Natural killer cell treated with Interleukin-12 subunit alpha and Interleukin-12 subunit beta and Interleukin-15 and Interleukin-18, amount 100 ng/mL, for 72 hours (primary cell): ENCODE data around the gene SLC6A5. TPM values are rescaled to one million over a fixed set of nuclear protein-coding genes. Genes with fewer than 3 reads are reported as not detected.
"Not testable (repeated sequence)": the region's sequence is repeated elsewhere in the genome, so short reads cannot be mapped to it uniquely, and the experiment has no call there.

ENCODE experiments used
- ATAC-seq, 2 donors: fragments of 150-1000 bp; cut with Tn5 transposase in 1 of 2; sonication (Bioruptor Pico), chemical (Tn5 transposase) in 1 of 2; 2 replicates each; pipeline ENCODE4 v1.10.0; 2021
- DNase-seq: peaks from one replicate; pipeline ENCODE4 v3.0.0; 2022; ENCODE audit warnings: low spot score
- H3K27ac Mint-ChIP-seq, 2 donors: 1 replicate in 1 of 2; 2 replicates in 1 of 2; pipeline ENCODE4 v1.8.0; 2022; ENCODE audit warnings: mixed read lengths in 2 of 2, mild to moderate bottlenecking in 1 of 2, moderate library complexity in 1 of 2
- H3K27me3 Mint-ChIP-seq, 2 donors: 1 replicate in 1 of 2; 2 replicates in 1 of 2; pipeline ENCODE4 v1.8.0; 2022; ENCODE audit warnings: mixed read lengths in 2 of 2
- H3K36me3 Mint-ChIP-seq: one replicate; pipeline ENCODE4 v1.8.0; 2022; ENCODE audit warnings: mixed read lengths
- H3K4me1 Mint-ChIP-seq, 2 donors: 1 replicate in 1 of 2; 2 replicates in 1 of 2; pipeline ENCODE4 v1.8.0; 2022; ENCODE audit warnings: low read depth in 2 of 2, mixed read lengths in 2 of 2, mild to moderate bottlenecking in 1 of 2
- H3K4me3 Mint-ChIP-seq: one replicate; pipeline ENCODE4 v1.8.0; 2022; ENCODE audit warnings: mixed read lengths
- H3K9me3 Mint-ChIP-seq: 2 replicates; pipeline ENCODE4 v1.8.0; 2022; ENCODE audit warnings: mixed read lengths
- total RNA-seq, 2 donors: library from RNA; stranded (reverse); gene quantifications; one replicate each; pipeline ENCODE4 v1.2.3, GENCODE V29; 2022

Gene SLC6A5
- not detected for total RNA-seq

DNA sequence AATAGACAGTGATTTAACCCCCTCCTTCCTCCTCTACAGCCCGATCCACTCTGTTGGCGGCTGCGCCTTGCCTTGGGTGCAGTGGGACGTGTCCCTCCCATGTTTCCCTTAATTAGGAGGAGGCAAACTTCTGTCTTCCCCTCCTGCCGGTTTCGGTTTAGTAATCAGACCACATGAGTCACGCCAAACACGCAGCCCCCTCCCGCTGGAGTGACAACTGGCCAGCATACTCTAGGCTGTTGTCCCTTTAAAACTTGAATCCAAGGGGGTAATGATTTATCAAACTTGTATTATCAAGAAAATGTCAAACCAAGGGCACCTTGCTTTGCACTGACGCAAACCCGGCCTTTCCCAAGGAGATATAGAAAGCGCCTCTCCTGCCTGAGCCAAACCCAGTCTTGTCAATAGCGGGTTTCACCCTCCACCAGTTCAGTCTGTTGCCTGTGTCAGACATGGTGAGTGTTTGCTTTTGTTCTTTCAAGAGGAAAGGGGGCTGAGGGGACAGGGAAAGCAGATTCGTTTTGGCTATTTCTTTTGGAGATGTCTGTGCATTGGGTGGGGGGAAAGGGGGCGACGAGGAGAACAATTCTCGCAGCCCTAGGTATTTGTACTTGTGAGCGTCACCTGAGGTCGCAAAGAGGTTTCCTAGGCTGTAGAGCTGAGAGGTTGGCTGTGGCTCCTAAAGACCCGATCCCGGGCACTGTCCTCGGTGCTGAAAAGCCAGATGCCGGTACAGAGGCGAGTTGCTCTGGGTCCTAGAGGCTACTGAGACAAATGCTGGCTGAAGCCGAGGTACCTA lies at the start of gene SLC6A5:
Gene SLC6A5 (plus strand): TSS at position 388 of the 799 bp plus-strand sequence. CDS start 65 bp downstream, at position 453.
- H3K27ac Mint-ChIP-seq, result no peak within 1 kb of the TSS
- peaks cover 6% of the 10 kb centered on the region for H3K36me3 Mint-ChIP-seq
- no peak within 1 kb of the TSS for H3K4me3 Mint-ChIP-seq
- no peaks in the 10 kb centered on the region for H3K9me3 Mint-ChIP-seq
- peaks cover 74 to 85% of the 10 kb centered on the region in 2 donors for H3K27me3 Mint-ChIP-seq
- DNase-seq (no peak), ATAC-seq (no peak)
- peaks cover 0 to 3% of the 10 kb centered on the region in 2 donors for H3K4me1 Mint-ChIP-seq

DNA sequence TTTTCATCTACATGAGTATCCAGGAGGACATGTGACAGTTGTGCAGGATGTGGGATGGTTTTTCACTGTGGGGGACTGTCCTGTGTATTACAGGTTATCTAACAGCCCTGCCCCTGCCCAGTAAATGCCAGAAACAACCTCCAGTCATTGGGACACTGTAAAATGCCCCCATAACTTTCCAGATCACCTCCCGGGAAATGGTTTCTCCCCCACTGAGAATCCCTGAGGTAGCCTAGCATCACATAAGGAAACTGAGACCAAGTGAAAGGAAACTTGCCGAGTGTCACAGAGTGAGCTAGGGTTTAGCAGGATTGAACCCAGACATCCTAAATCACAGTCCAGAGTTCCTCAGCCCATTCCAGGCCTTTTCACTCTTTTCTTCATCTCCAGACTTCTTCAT lies 48.3 kb upstream of the SLC6A5 start:
- ATAC-seq (no peak), DNase-seq (no peak)
- Mint-ChIP-seq H3K27ac (no peak overlapping the region), H3K36me3 (no peaks in the 10 kb centered on the region), H3K4me1 (no peaks in the 10 kb centered on the region), H3K9me3 (peaks cover under 1% of the 10 kb centered on the region), H3K27me3 (peaks cover 3 to 5% of the 10 kb centered on the region in 2 donors), H3K4me3 (no peak overlapping the region)

DNA sequence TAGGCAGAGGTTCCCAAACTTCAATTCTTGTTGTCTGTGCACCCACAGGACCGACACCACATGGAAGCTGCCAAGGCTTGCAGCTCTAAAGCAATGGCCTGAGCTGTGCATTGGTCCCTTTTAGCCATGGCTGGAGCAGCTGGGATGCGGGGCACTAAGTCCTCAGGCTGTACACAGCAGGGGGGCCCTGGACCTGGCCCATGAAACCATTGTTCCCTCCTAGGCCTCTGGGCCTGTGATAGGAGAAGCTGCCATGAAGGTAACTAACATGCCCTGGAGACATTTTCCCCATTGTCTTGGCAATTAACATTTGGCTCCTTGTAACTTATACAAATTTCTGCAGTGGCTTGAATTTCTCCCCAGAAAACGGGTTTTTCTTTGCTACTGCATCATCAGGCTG lies 43.6 kb upstream of the SLC6A5 start:
- H3K9me3 Mint-ChIP-seq, result peaks cover 5% of the 10 kb centered on the region
- H3K36me3 Mint-ChIP-seq, result no peaks in the 10 kb centered on the region
- no peak overlapping the region for H3K27ac Mint-ChIP-seq
- DNase-seq (no peak), ATAC-seq (no peak)
- H3K4me3 Mint-ChIP-seq, result no peak overlapping the region
- no peaks in the 10 kb centered on the region for H3K4me1 Mint-ChIP-seq
- H3K27me3 Mint-ChIP-seq, result peaks cover 9 to 22% of the 10 kb centered on the region in 2 donors

DNA sequence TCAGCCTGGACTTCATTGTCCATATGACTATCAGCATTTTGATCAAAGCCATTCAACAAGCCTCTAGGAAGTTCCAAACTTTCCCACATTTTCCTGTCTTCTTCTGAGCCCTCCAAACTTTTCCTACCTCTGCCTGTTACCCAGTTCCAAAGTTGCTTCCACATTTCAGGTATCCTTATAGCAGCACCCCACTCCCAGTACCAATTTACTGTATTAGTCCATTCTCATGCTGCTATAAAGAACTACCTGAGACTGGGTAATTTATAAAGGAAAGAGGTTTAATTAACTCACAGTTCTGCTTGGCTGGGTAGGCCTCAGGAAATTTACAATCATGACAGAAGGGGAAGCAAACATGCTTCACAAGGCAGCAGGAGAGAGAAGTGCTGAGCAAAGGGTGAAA lies 43.0 kb upstream of the SLC6A5 start:
- H3K4me1 Mint-ChIP-seq, DNase-seq, H3K27ac Mint-ChIP-seq, ATAC-seq, H3K9me3 Mint-ChIP-seq, H3K4me3 Mint-ChIP-seq, H3K36me3 Mint-ChIP-seq: not testable (repeated sequence)
- peaks cover 9 to 22% of the 10 kb centered on the region in 2 donors for H3K27me3 Mint-ChIP-seq

DNA sequence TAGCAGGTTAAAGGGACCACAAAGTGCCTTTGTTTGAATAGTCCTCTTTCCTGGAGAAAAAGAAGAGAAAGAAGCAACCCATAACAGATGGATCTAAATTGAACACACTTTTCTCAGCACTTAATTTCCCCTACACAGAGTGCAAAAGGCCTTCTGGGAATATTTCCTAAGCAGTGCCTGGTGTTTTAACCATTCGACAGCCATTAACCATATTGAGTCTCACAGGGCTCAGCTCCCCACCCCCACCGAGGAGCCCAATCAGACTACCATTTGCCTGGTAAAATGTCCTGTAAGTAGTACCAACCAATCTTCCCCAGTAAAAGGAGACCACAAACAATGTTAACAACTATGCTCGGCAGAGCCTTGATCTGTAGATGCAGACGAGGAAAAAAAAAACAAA lies 40.7 kb upstream of the SLC6A5 start:
- Mint-ChIP-seq H3K9me3 (peaks cover 5% of the 10 kb centered on the region), H3K4me3 (no peak overlapping the region), H3K4me1 (no peaks in the 10 kb centered on the region), H3K27me3 (peaks cover 11 to 36% of the 10 kb centered on the region in 2 donors), H3K27ac (no peak overlapping the region), H3K36me3 (no peaks in the 10 kb centered on the region)
- DNase-seq (no peak), ATAC-seq (no peak)

DNA sequence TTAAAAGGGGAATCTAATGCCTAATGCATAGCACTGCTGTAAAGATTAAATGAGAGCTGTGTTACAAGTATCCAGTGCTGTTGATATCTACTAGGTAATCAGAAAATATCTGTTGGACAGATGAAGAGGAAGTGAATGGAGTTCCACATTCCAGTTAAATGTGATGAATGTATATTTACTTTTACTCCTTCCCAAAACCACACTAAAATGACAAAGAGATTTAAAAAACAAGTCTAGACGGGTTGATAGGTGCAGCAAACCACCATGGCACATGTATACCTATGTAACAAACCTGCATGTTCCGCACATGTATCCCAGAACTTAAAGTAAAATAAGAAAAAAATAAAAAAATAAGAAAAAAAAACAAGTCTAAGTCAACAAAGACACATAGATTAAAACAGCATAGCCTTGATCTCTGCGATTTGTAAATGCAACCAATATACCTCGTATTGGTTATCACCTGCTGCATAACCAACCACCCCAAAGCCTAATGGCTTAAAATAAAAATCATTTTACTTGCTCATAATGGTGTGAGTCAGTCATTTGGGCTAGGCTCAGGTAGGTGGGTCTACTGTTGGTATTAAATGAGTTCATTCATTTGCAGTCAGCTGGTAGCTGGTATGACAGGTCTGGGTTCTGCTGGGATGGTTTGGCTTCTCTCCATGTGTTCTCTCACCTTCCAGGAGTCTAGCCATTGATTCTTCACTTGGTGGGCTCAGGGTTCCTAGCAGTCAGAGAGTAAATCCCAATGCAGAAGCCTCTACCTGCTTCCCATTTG lies 39.7 kb upstream of the SLC6A5 start:
- Mint-ChIP-seq H3K36me3 (no peaks in the 10 kb centered on the region), H3K4me3 (no peak overlapping the region), H3K4me1 (no peaks in the 10 kb centered on the region), H3K27me3 (peaks cover 8 to 41% of the 10 kb centered on the region in 2 donors), H3K27ac (no peak overlapping the region), H3K9me3 (peaks cover 5% of the 10 kb centered on the region)
- DNase-seq (no peak), ATAC-seq (no peak)

DNA sequence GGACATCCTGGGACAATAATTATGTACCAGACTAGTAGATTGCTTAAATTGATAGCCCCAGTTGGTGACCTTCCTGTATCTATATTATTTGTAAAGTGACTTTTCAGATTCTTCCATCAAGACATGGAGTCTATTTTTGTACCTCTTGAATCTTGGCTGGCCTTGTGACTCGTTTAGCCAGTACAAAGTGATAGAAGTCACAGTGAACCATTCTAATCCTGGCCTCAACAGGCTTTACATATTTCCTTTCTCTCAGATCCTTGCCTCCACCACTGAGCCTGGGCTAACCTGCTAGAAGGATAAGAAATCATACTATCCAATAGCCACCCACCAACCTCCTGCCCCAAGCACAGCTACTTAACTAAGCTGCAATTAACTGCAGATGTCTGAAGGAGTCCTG lies 37.5 kb upstream of the SLC6A5 start:
- no peak overlapping the region for H3K27ac Mint-ChIP-seq
- ATAC-seq (no peak), DNase-seq (no peak)
- H3K27me3 Mint-ChIP-seq, result peaks cover 6 to 41% of the 10 kb centered on the region in 2 donors
- no peaks in the 10 kb centered on the region for H3K9me3 Mint-ChIP-seq
- H3K4me1 Mint-ChIP-seq, result no peaks in the 10 kb centered on the region
- H3K36me3 Mint-ChIP-seq, result no peaks in the 10 kb centered on the region
- no peak overlapping the region for H3K4me3 Mint-ChIP-seq

DNA sequence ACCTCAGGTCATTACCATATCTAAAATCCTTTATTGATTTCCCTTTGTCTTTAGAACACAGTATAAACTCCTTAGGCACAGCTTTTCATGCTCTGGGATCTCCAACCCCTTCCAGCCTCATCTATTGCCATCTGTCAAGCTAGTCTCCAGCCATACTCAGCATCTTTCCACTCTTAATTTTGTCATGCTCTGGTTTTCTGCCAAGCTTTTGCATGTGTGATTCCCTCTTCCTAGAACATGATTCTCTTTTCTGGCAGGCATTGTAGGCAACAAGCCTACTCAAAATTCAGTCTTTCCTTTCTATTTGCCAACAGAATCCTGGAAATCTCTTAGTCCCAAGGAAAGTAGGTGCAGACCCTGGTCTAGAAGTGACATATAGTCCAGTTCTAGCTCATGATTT lies 35.5 kb upstream of the SLC6A5 start:
- ATAC-seq, result no peak
- H3K27ac Mint-ChIP-seq, result no peak overlapping the region
- H3K4me3 Mint-ChIP-seq, result no peak overlapping the region
- no peak for DNase-seq
- H3K4me1 Mint-ChIP-seq, result no peaks in the 10 kb centered on the region
- no peaks in the 10 kb centered on the region for H3K9me3 Mint-ChIP-seq
- no peaks in the 10 kb centered on the region for H3K36me3 Mint-ChIP-seq
- H3K27me3 Mint-ChIP-seq, result peaks cover 8 to 48% of the 10 kb centered on the region in 2 donors

DNA sequence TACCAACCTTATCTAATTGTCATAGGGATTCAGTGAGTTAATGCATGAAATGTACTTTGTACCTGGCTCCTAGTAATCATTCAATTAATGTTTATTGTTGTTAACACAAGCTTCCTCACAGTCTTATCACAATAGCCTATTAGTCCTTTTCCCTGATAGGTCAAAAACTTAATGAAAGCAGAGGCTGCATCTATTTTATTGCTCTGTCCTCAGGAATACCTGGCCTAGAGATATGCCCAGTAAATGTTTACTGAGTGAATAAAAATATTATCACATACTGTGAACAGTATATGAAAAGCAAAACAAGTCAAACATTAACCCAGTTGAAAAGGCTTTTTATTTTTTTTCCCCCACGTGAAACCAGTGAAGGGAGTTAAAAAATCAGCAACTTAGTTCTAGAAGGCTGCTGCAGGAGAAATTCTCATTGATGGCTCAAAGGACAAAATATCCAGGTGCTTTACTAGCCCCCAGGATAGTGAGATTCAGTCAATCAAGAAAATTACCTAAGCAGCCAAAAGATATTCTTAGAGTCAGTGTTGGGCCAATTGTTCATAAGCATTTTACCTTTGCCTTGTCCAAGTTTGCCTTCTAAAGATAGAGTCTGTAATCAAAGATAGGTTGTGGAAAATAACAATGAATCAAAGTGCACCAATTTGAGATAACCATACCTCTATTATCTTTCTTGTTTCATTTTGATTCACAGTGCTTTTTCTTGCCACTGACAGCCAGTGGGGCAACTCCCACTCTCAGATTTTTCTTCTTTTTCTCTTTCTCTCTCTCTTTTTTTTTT lies 34.4 kb upstream of the SLC6A5 start:
- Mint-ChIP-seq H3K4me1 (no peaks in the 10 kb centered on the region), H3K36me3 (no peaks in the 10 kb centered on the region), H3K9me3 (no peaks in the 10 kb centered on the region), H3K27ac (no peak overlapping the region), H3K27me3 (peaks cover 6 to 51% of the 10 kb centered on the region in 2 donors), H3K4me3 (no peak overlapping the region)
- DNase-seq (no peak), ATAC-seq (no peak)

DNA sequence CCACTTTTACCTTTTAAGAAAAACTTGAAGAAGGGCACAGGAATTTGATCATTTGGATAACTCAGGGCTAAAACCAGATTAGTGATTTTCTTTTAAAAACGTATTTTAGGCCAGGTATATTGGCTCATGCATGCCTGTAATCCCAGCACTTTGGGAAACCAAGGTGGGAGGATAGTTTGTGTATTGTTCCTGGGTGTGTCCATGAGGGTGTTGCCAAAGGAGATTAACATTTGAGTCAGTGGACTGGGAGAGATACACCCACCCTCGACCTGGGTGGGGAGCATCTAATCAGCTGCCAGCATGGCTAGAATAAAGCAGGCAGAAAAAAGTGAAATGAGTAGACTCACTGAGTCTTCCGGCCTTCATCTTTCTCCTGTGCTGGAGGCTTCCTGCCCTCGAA lies 33.3 kb upstream of the SLC6A5 start:
- H3K27me3 Mint-ChIP-seq, result peaks cover 6 to 49% of the 10 kb centered on the region in 2 donors
- H3K27ac Mint-ChIP-seq, ATAC-seq, H3K4me3 Mint-ChIP-seq, DNase-seq, H3K9me3 Mint-ChIP-seq, H3K36me3 Mint-ChIP-seq, H3K4me1 Mint-ChIP-seq: not testable (repeated sequence)

DNA sequence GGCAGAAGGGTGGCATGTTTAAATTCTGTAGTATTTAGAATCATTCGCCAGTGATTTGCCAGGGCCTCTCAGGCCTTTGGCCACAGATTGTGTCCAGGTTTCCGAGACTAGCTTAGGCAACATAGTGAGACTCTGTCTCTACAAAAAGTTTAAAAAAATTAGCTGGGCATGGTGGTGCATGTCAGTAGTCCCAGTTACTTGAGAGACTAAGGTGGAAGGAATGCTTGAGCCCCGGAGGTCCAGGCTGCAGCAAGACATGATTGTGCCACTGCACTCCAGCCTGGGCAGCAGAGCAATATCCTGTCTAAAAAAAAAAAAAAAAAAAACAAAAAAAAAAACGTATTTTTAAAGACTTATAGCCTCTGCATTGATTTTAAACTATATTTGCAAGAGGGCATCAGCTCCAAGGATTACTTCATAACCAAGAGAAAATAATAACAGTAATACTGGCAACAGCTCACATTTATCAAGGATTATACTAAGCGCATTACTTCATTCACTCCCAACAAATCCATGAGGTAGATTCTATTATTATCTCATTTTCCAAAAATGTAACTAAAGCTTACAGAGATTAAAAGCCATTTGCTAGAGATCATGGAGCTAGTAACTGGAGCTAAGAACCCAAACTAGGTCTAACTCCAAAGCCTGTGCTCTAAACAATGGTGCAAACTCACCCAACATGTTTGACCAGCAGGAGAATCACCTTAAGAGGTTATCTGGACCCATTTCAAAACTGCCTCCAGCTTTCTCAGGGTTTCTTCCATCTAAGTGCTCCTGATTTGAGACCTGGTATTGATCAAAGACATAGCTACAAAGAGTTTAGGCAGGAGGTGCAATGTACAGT lies 32.6 kb upstream of the SLC6A5 start:
- Mint-ChIP-seq H3K36me3 (no peaks in the 10 kb centered on the region), H3K27me3 (peaks cover 6 to 52% of the 10 kb centered on the region in 2 donors), H3K4me1 (no peaks in the 10 kb centered on the region), H3K27ac (no peak overlapping the region), H3K9me3 (no peaks in the 10 kb centered on the region), H3K4me3 (no peak overlapping the region)
- ATAC-seq, result no peak
- DNase-seq, result no peak

DNA sequence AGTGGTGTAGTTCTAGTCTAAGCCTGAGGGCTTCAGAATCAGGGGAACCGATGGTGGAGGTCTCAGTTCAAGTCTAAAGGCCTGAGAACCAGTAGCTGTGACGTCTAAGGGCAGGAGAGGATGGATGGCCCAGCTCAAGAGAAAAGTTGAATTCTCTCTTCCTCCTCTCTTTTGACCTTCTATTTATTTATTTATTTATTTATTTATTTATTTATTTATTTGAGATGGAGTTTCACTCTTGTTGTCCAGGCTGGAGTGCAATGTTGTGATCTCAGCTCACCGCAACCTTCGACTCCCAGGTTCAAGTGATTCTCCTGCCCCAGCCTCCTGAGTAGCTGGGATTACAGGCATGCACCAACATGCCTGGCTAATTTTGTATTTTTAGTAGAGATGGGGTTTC lies 19.7 kb upstream of the SLC6A5 start:
- peaks cover 4 to 10% of the 10 kb centered on the region in 2 donors for H3K27me3 Mint-ChIP-seq
- not testable (repeated sequence) for H3K9me3 Mint-ChIP-seq, H3K4me3 Mint-ChIP-seq, H3K4me1 Mint-ChIP-seq, H3K27ac Mint-ChIP-seq, H3K36me3 Mint-ChIP-seq, ATAC-seq, DNase-seq

DNA sequence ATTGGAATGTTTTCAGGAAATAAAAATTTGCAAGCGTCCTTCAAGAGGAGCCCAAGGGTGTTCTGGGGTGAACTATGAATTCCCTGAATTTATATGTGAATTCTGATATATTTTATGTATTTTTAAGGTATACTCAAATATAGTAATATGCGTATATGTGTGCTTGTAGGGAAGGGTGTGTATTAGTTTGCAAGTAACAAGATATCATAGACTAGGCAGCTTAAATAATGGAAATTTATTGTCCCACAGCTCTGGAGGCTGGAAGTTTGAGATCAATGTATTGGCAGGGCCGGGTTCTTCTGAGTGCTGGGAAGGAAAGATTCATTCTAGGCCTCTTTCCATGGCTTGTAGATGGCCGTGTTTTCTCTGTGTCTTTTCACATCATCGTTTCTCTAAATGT lies 16.2 kb upstream of the SLC6A5 start:
- DNase-seq, result no peak
- Mint-ChIP-seq H3K36me3 (no peaks in the 10 kb centered on the region), H3K9me3 (peaks cover 6% of the 10 kb centered on the region), H3K27me3 (peaks cover 6 to 7% of the 10 kb centered on the region in 2 donors), H3K27ac (no peak overlapping the region), H3K4me3 (no peak overlapping the region), H3K4me1 (no peaks in the 10 kb centered on the region)
- ATAC-seq, result no peak
